ENCODE results near the gene CST5. TPM values are rescaled to one million over a fixed set of nuclear protein-coding genes. Genes with fewer than 3 reads are reported as not detected.

The CST5 gene
- not detected for total RNA-seq

GRCh38 chr20:23879328-23879798, at the start of gene CST5:
Gene CST5, minus strand, starts transcription at chr20:23879748. Its CDS starts 72 bp downstream, at chr20:23879676.
- WGBS, result 91% methylated on average over 4 of the region's 7 CpGs
- H3K27ac ChIP-seq, result no peak within 1 kb of the TSS
- intact Hi-C loops (cut with DNase I), result no loop called here
- H3K9me3 ChIP-seq, result no peaks in the 10 kb centered on the region
- TF ChIP-seq POLR2A (IDR thresholded peaks at IDR 0.05) (no peak), POLR2AphosphoS5 (IDR thresholded peaks at IDR 0.05) (no peak), CTCF (IDR thresholded peaks at IDR 0.05) (no peak)
- no peaks in the 10 kb centered on the region for H3K4me1 ChIP-seq (replicated peaks)
- no peak for DNase-seq (ENCODE audit: low spot score)
- no peak within 1 kb of the TSS for H3K4me3 ChIP-seq
- H3K36me3 ChIP-seq, result no peaks in the 10 kb centered on the region
- H3K27me3 ChIP-seq (replicated peaks; ENCODE audit: insufficient read depth), result no peaks in the 10 kb centered on the region

GRCh38 chr20:23928788-23929187, 49.2 kb upstream of the CST5 start:
- Histone ChIP-seq H3K9me3 (no peaks in the 10 kb centered on the region), H3K27ac (no peak overlapping the region), H3K4me3 (no peak overlapping the region), H3K36me3 (no peaks in the 10 kb centered on the region), H3K27me3 (replicated peaks; ENCODE audit: insufficient read depth) (no peaks in the 10 kb centered on the region), H3K4me1 (replicated peaks) (no peaks in the 10 kb centered on the region)
- intact Hi-C loops (cut with DNase I), result no loop called here
- TF ChIP-seq POLR2AphosphoS5 (IDR thresholded peaks at IDR 0.05) (no peak), CTCF (IDR thresholded peaks at IDR 0.05) (no peak), POLR2A (IDR thresholded peaks at IDR 0.05) (no peak)
- no peak for DNase-seq (ENCODE audit: low spot score)
- WGBS, result 63% methylated on average over 10 of the region's 10 CpGs

GRCh38 chr20:23928353-23928752, 48.8 kb upstream of the CST5 start:
- intact Hi-C loops (cut with DNase I), result no loop called here
- Histone ChIP-seq H3K27me3 (replicated peaks; ENCODE audit: insufficient read depth) (no peaks in the 10 kb centered on the region), H3K4me3 (no peak overlapping the region), H3K9me3 (no peaks in the 10 kb centered on the region), H3K4me1 (replicated peaks) (no peaks in the 10 kb centered on the region), H3K36me3 (no peaks in the 10 kb centered on the region), H3K27ac (no peak overlapping the region)
- no peak for TF ChIP-seq POLR2A (IDR thresholded peaks at IDR 0.05)
- no peak for TF ChIP-seq CTCF (IDR thresholded peaks at IDR 0.05)
- TF ChIP-seq POLR2AphosphoS5 (IDR thresholded peaks at IDR 0.05), result no peak
- DNase-seq (ENCODE audit: low spot score), result no peak
- WGBS, result 96% methylated on average over 9 of the region's 9 CpGs

- Histone ChIP-seq H3K36me3 (no peaks in the 10 kb centered on the region), H3K4me3 (no peak overlapping the region), H3K9me3 (no peaks in the 10 kb centered on the region), H3K4me1 (replicated peaks) (no peaks in the 10 kb centered on the region), H3K27me3 (replicated peaks; ENCODE audit: insufficient read depth) (no peaks in the 10 kb centered on the region), H3K27ac (no peak overlapping the region)
- 49% methylated on average over 3 of the region's 3 CpGs for WGBS
- DNase-seq (ENCODE audit: low spot score), result no peak
- TF ChIP-seq POLR2A (IDR thresholded peaks at IDR 0.05) (no peak), CTCF (IDR thresholded peaks at IDR 0.05) (no peak), POLR2AphosphoS5 (IDR thresholded peaks at IDR 0.05) (no peak)
- intact Hi-C loops (cut with DNase I), result no loop called here
Observed at GRCh38 chr20:23926944-23927872, 47.7 kb upstream of the CST5 start.

GRCh38 chr20:23926526-23926880, 47.0 kb upstream of the CST5 start:
- intact Hi-C loops (cut with DNase I), result no loop called here
- Histone ChIP-seq H3K27me3 (replicated peaks; ENCODE audit: insufficient read depth) (no peaks in the 10 kb centered on the region), H3K36me3 (no peaks in the 10 kb centered on the region), H3K9me3 (no peaks in the 10 kb centered on the region), H3K4me1 (replicated peaks) (no peaks in the 10 kb centered on the region), H3K27ac (no peak overlapping the region), H3K4me3 (no peak overlapping the region)
- TF ChIP-seq POLR2A (IDR thresholded peaks at IDR 0.05) (no peak), CTCF (IDR thresholded peaks at IDR 0.05) (no peak), POLR2AphosphoS5 (IDR thresholded peaks at IDR 0.05) (no peak)
- 85% methylated on average over 2 of the region's 2 CpGs for WGBS
- DNase-seq (ENCODE audit: low spot score), result no peak

Measured in prostate gland (tissue), 2 donors.